Smooth muscle cell (in vitro differentiated cells): Measurements from ENCODE around the gene EIF2B1. TPM values are rescaled to one million over a fixed set of nuclear protein-coding genes. Genes with fewer than 3 reads are reported as not detected.

Experiments used
- DNase-seq: peaks from one replicate; lab custom pipeline; 2025; ENCODE audit not compliant: unreplicated experiment; lab: John Stamatoyannopoulos, UW
- H2AFZ ChIP-seq: fragments of 200-600 bp; sonication (generic); 2 replicates; pipeline ENCODE4 v1.6.0; 2016; ENCODE audit warnings: antibody characterized with exemption, low read depth, mild to moderate bottlenecking
- H3F3A ChIP-seq: fragments of 200-600 bp; sonication (generic); 2 replicates; pipeline ENCODE4 v1.6.0; 2017; ENCODE audit warnings: antibody characterized with exemption, low read depth
- H3K27ac ChIP-seq: fragments of 200-600 bp; sonication (generic); 2 replicates; pipeline ENCODE4 v1.5.1; 2016; ENCODE audit warnings: low read depth, mild to moderate bottlenecking
- H3K27me3 ChIP-seq: fragments of 200-600 bp; sonication (generic); 2 replicates; pipeline ENCODE4 v1.6.1; 2016; ENCODE audit warnings: low read depth, mild to moderate bottlenecking
- H3K36me3 ChIP-seq: fragments of 200-600 bp; sonication (generic); 2 replicates; pipeline ENCODE4 v1.5.1; 2016; ENCODE audit warnings: low read depth
- H3K4me1 ChIP-seq: fragments of 200-600 bp; sonication (generic); 2 replicates; pipeline ENCODE4 v1.5.1; 2016; ENCODE audit warnings: low read depth
- H3K4me2 ChIP-seq: fragments of 200-600 bp; sonication (generic); 2 replicates; pipeline ENCODE4 v1.6.0; 2016; ENCODE audit warnings: mild to moderate bottlenecking
- H3K4me3 ChIP-seq: fragments of 200-600 bp; sonication (generic); 2 replicates; pipeline ENCODE4 v1.5.1; 2016; ENCODE audit warnings: mild to moderate bottlenecking
- H3K79me2 ChIP-seq: fragments of 200-600 bp; sonication (generic); 2 replicates; pipeline ENCODE4 v1.6.0; 2016; ENCODE audit warnings: low read depth, mild to moderate bottlenecking
- H3K9ac ChIP-seq: fragments of 200-600 bp; sonication (generic); 2 replicates; pipeline ENCODE4 v1.6.0; 2016; ENCODE audit warnings: low read depth
- H3K9me3 ChIP-seq: fragments of 200-600 bp; sonication (generic); replicated peaks from 2 replicates; pipeline ENCODE4 v1.5.1; 2016; ENCODE audit warnings: low read depth
- H4K20me1 ChIP-seq: fragments of 200-600 bp; sonication (generic); 2 replicates; pipeline ENCODE4 v1.6.0; 2016; ENCODE audit warnings: low read depth
- CTCF ChIP-seq: fragments of 200-600 bp; sonication (generic); IDR thresholded peaks from 2 replicates; pipeline ENCODE4 v1.5.1; 2017; ENCODE audit warnings: borderline replicate concordance, mild to moderate bottlenecking, antibody characterized with exemption; ENCODE audit not compliant: insufficient read depth, poor library complexity, severe bottlenecking
- WGBS: methylation state at CpG from one replicate; pipeline ENCODE4 v1.1.7; 2016; ENCODE audit warnings: low lambda C conversion rate; 5-methylcytosine and 5-hydroxymethylcytosine counted together
- polyA plus RNA-seq: library from polyadenylated mRNA; unstranded; fragments of >200 nt; fragmentation: Nextera tagmentation; extraction: Ambion mirVana; gene quantifications from 2 replicates; pipeline ENCODE4 v1.2.1, GENCODE V29; 2016
- total RNA-seq: library from RNA; depleted of rRNA; stranded (reverse); fragments of >200 nt; gene quantifications from 2 replicates; pipeline ENCODE4 v1.2.3, GENCODE V29; 2014

The EIF2B1 gene
- total and polyA plus RNA-seq, 2 experiments from 2014 or later, result 47.0 to 87.4 TPM

GRCh38 chr12:123598522-123598921, 35.0 kb downstream of the EIF2B1 start:
- peaks cover 23% of the 10 kb centered on the region for H3K36me3 ChIP-seq
- H3K27me3 ChIP-seq, result no peaks in the 10 kb centered on the region
- peak overlapping the region; percentile 27 for H3K27ac ChIP-seq
- TF ChIP-seq CTCF, result no peak
- no peak overlapping the region for H2AFZ ChIP-seq
- no peak overlapping the region for H3K9ac ChIP-seq
- H3F3A ChIP-seq, result peaks cover 43% of the 10 kb centered on the region
- no peak overlapping the region for H3K4me2 ChIP-seq
- peaks cover 57% of the 10 kb centered on the region for H3K79me2 ChIP-seq
- H3K4me3 ChIP-seq, result no peak overlapping the region
- peaks cover 45% of the 10 kb centered on the region for H4K20me1 ChIP-seq
- H3K9me3 ChIP-seq, result no peaks in the 10 kb centered on the region
- H3K4me1 ChIP-seq, result peaks cover 8% of the 10 kb centered on the region
- no peak for DNase-seq
- 96% methylated on average over 3 of the region's 3 CpGs for whole genome bisulfite sequencing

GRCh38 chr12:123597100-123597499, 36.4 kb downstream of the EIF2B1 start:
- H2AFZ ChIP-seq, result no peak overlapping the region
- H4K20me1 ChIP-seq, result peaks cover 60% of the 10 kb centered on the region
- TF ChIP-seq CTCF, result no peak
- H3K79me2 ChIP-seq, result peaks cover 59% of the 10 kb centered on the region
- H3K4me2 ChIP-seq, result no peak overlapping the region
- peak overlapping the region; percentile 3 for H3K27ac ChIP-seq
- no peak overlapping the region for H3K4me3 ChIP-seq
- no peak overlapping the region for H3K9ac ChIP-seq
- H3K27me3 ChIP-seq, result no peaks in the 10 kb centered on the region
- peaks cover 31% of the 10 kb centered on the region for H3K36me3 ChIP-seq
- DNase-seq, result no peak
- no peaks in the 10 kb centered on the region for H3K9me3 ChIP-seq
- H3K4me1 ChIP-seq, result no peaks in the 10 kb centered on the region
- peaks cover 48% of the 10 kb centered on the region for H3F3A ChIP-seq
- 98% methylated on average over 3 of the region's 3 CpGs for WGBS

- DNase-seq, result no peak
- no peak for TF ChIP-seq CTCF
- H3K79me2 ChIP-seq, result peaks cover 71% of the 10 kb centered on the region
These were observed 37.8 kb downstream of the EIF2B1 start for GRCh38 chr12:123595729-123596128.

GRCh38 chr12:123591702-123592481, 41.6 kb downstream of the EIF2B1 start:
- Histone ChIP-seq H4K20me1 (peaks cover 100% of the 10 kb centered on the region), H3K4me3 (no peak overlapping the region), H3K9ac (no peak overlapping the region), H3K27me3 (no peaks in the 10 kb centered on the region), H3F3A (peaks cover 42% of the 10 kb centered on the region), H3K4me2 (peak overlapping the region; percentile 66), H3K36me3 (peaks cover 29% of the 10 kb centered on the region), H3K9me3 (no peaks in the 10 kb centered on the region), H2AFZ (no peak overlapping the region), H3K4me1 (peaks cover 10% of the 10 kb centered on the region), H3K79me2 (peaks cover 100% of the 10 kb centered on the region), H3K27ac (peak overlapping the region; percentile 65)
- TF ChIP-seq CTCF, result no peak
- 42% methylated on average over 8 of the region's 8 CpGs for WGBS
- no peak for DNase-seq

More at GRCh38 chr12:123595729-123596128, 37.8 kb downstream of the EIF2B1 start:
- Histone ChIP-seq H3K9ac (no peak overlapping the region), H3K4me2 (no peak overlapping the region), H3K4me1 (peaks cover 4% of the 10 kb centered on the region), H3F3A (peaks cover 54% of the 10 kb centered on the region), H3K4me3 (no peak overlapping the region), H3K36me3 (peaks cover 36% of the 10 kb centered on the region), H2AFZ (no peak overlapping the region), H3K27ac (no peak overlapping the region), H3K27me3 (no peaks in the 10 kb centered on the region), H4K20me1 (peaks cover 73% of the 10 kb centered on the region), H3K9me3 (no peaks in the 10 kb centered on the region)
